Adrenal gland (tissue), 12 donors: Measurements from ENCODE around the gene RHEB. TPM values are rescaled to one million over a fixed set of nuclear protein-coding genes. Genes with fewer than 3 reads are reported as not detected.
A peak's percentile ranks its signal among the peaks of the same experiment; 100 is the strongest.

ENCODE experiments used
- DNase-seq, 7 donors: peaks; one replicate each; pipeline ENCODE4 v3.0.0-alpha.2; 2019 to 2020
- H3K27ac ChIP-seq, 5 donors: fragments of 200-600 bp; sonication (generic) in 4 of 5; 1 replicate in 3 of 5; 2 replicates in 2 of 5; pipeline versions ENCODE4 v1.5.1 to v1.8.0; 2016 to 2020; ENCODE audit warnings: mild to moderate bottlenecking in 1 of 5
- H3K27me3 ChIP-seq: fragments of 200-600 bp; 2 replicates; pipeline ENCODE4 v1.8.0; 2021
- H3K36me3 ChIP-seq, 2 donors: fragments of 200-600 bp; replicated peaks in 1 of 2; 1 replicate in 1 of 2; 2 replicates in 1 of 2; pipeline versions ENCODE4 v1.5.1 to v1.8.0; 2018 to 2022
- H3K4me1 ChIP-seq, 2 donors: fragments of 200-600 bp; replicated peaks in 1 of 2; 1 replicate in 1 of 2; 2 replicates in 1 of 2; pipeline versions ENCODE4 v1.5.1 to v1.8.0; 2018 to 2021
- H3K4me3 ChIP-seq, 4 donors: fragments of 200-600 bp; sonication (generic) in 3 of 4; one replicate each; pipeline ENCODE4 v1.5.1; 2016 to 2018
- H3K9me3 ChIP-seq, 3 donors: fragments of 200-600 bp; sonication (generic) in 1 of 3; replicated peaks in 1 of 3; 1 replicate in 2 of 3; 2 replicates in 1 of 3; pipeline versions ENCODE4 v1.5.1 to v1.8.0; 2016 to 2021
- CTCF ChIP-seq, 6 experiments: fragments of 450-650 bp in 4 of 6; fragments of 200-600 bp in 2 of 6; sonication (generic) in 1 of 6; IDR thresholded peaks; 1 replicate in 5 of 6; 2 replicates in 1 of 6; pipeline versions ENCODE4 v1.5.1 to v1.8.0; 2016 to 2021; ENCODE audit warnings: antibody characterized with exemption in 6 of 6, mild to moderate bottlenecking in 2 of 6, moderate library complexity in 1 of 6
- POLR2A ChIP-seq, 2 donors: fragments of 450-650 bp; IDR thresholded peaks; one replicate each; pipeline ENCODE4 v1.6.1; 2017; ENCODE audit warnings: antibody characterized with exemption in 2 of 2, mild to moderate bottlenecking in 2 of 2, moderate library complexity in 1 of 2
- WGBS, 4 donors: extraction: QIAGEN DNeasy Blood & Tissue Kit in 2 of 4; methylation state at CpG; one replicate each; pipeline versions ENCODE4 v1.1.5 to v1.1.7; 2013 to 2017; 5-methylcytosine and 5-hydroxymethylcytosine counted together
- intact Hi-C, 2 donors: fragments of 100-400 bp; cut with DNase I; formaldehyde crosslinking; loops; one replicate each; pipeline versions ENCODE4 v1.14.1 to v1.15.0; 2022 to 2023
- polyA plus RNA-seq, 3 donors: library from polyadenylated mRNA; stranded (reverse); fragments of 200-250 nt in 2 of 3; fragments of 350-450 nt in 1 of 3; fragmentation: Illumina TruSeq in 1 of 3; extraction: RNeasy Lipid Tissue Mini Kit (QIAGEN cat#74804) in 1 of 3; gene quantifications; one replicate each; pipeline ENCODE4 v1.2.3, GENCODE V29; 2013 to 2014
- total RNA-seq, 9 donors: library from RNA; depleted of rRNA in 4 of 9; stranded (reverse); fragments of >200 nt in 4 of 9; fragments of 120-200 nt in 1 of 9; fragmentation: NEBNext Ultra II Directional in 1 of 9; extraction: Animal tissue kit (Norgen Biotek cat#: 25700) in 1 of 9; gene quantifications; one replicate each; pipeline versions ENCODE4 v1.1.0 to v1.2.4, GENCODE V29; 2013 to 2023
- donor health status: healthy with polysubstance abuse.
- donor health status: Bipolar disorder and iron deficiency.
- donor health status: DM: yes; HTN: yes; CAD: no.
- donor health status: DM: no; HTN: no; CAD: no.
- donor health status: DM: no; HTN: no; CAD: no.
- donor health status: DM: yes; HTN: yes; CAD: no.

The RHEB gene
- total and polyA plus RNA-seq, 12 donors: 66.3 to 309 (median 127) TPM

GRCh38 chr7:151423226-151423625, 96.5 kb downstream of the RHEB start:
- 80 to 87% (median 82%) methylated on average over 7 of the region's 7 CpGs for WGBS, 4 donors
- intact Hi-C loops: no loop called here
- Histone ChIP-seq H3K4me3 (no peak overlapping the region), H3K9me3 (no peaks in the 10 kb centered on the region), H3K36me3 (no peaks in the 10 kb centered on the region), H3K27me3 (no peaks in the 10 kb centered on the region), H3K27ac (no peak overlapping the region), H3K4me1 (peaks cover 0 to 16% of the 10 kb centered on the region in 2 donors)
- TF ChIP-seq POLR2A (IDR thresholded peaks at IDR 0.05) (no peak), CTCF (IDR thresholded peaks at IDR 0.05) (no peak)
- no peak for DNase-seq

GRCh38 chr7:151422212-151422611, 97.5 kb downstream of the RHEB start:
- Histone ChIP-seq H3K4me1 (peaks cover 0 to 11% of the 10 kb centered on the region in 2 donors), H3K36me3 (no peaks in the 10 kb centered on the region), H3K4me3 (no peak overlapping the region), H3K27ac (no peak overlapping the region), H3K27me3 (no peaks in the 10 kb centered on the region), H3K9me3 (no peaks in the 10 kb centered on the region)
- no peak for DNase-seq
- intact Hi-C loops: no loop called here
- TF ChIP-seq POLR2A (IDR thresholded peaks at IDR 0.05) (no peak), CTCF (IDR thresholded peaks at IDR 0.05) (no peak)
- WGBS, 4 donors: 78 to 88% (median 85%) methylated on average over 5 of the region's 5 CpGs

- H3K9me3 ChIP-seq: no peaks in the 10 kb centered on the region
- no peak overlapping the region for H3K4me3 ChIP-seq
- H3K36me3 ChIP-seq: no peaks in the 10 kb centered on the region
- intact Hi-C loops: no loop called here
- H3K4me1 ChIP-seq: no peaks in the 10 kb centered on the region
- H3K27ac ChIP-seq: no peak overlapping the region
- WGBS, 4 donors: 73 to 84% (median 79%) methylated on average over 5 of the region's 5 CpGs
- TF ChIP-seq POLR2A (IDR thresholded peaks at IDR 0.05) (no peak), CTCF (IDR thresholded peaks at IDR 0.05) (no peak)
- no peak for DNase-seq
- no peaks in the 10 kb centered on the region for H3K27me3 ChIP-seq
Measured at GRCh38 chr7:151420144-151420543, 99.6 kb downstream of the RHEB start.

GRCh38 chr7:151416941-151417315, 102.8 kb downstream of the RHEB start:
- DNase-seq: no peak
- Histone ChIP-seq H3K9me3 (no peaks in the 10 kb centered on the region), H3K27ac (peak overlapping the region in 1 of 5 donors; percentile 15), H3K4me3 (no peak overlapping the region), H3K27me3 (no peaks in the 10 kb centered on the region), H3K36me3 (no peaks in the 10 kb centered on the region), H3K4me1 (no peaks in the 10 kb centered on the region)
- intact Hi-C loops: no loop called here
- TF ChIP-seq POLR2A (IDR thresholded peaks at IDR 0.05): no peak
- no peak for TF ChIP-seq CTCF (IDR thresholded peaks at IDR 0.05)
- WGBS, 4 donors: 51 to 64% (median 56%) methylated on average over 11 of the region's 11 CpGs
